ENCODE results near the gene PIRT.

The PIRT gene

GRCh38 chr17:10787306-10788045 is 50.4 kb downstream of the PIRT start:
- DNase-seq = no peak

- DNase-seq = no peak
These were observed 52.6 kb downstream of the PIRT start for GRCh38 chr17:10785295-10785694.

GRCh38 chr17:10779609-10780008 is 58.3 kb downstream of the PIRT start:
- no peak for DNase-seq

- DNase-seq = no peak
These were observed 60.0 kb downstream of the PIRT start for GRCh38 chr17:10777890-10778289.

GRCh38 chr17:10777131-10777807 is 60.6 kb downstream of the PIRT start:
- DNase-seq = no peak

GRCh38 chr17:10776381-10776780 is 61.5 kb downstream of the PIRT start:
- DNase-seq = no peak

GRCh38 chr17:10775740-10776356 is 62.0 kb downstream of the PIRT start:
- no peak for DNase-seq

- DNase-seq = no peak
These were observed 62.8 kb downstream of the PIRT start for GRCh38 chr17:10775058-10775457.

- no peak for DNase-seq
These were observed 64.5 kb downstream of the PIRT start for GRCh38 chr17:10773391-10773790.

Measured in activated CD4-positive, alpha-beta T cell treated with anti-CD3 and anti-CD28 coated beads, Interleukin-10, Interleukin-2, amounts not matched to agents 100 ng/mL and 50 ng/mL, durations not matched to agents 16 hours and 8 hours (primary cell).